Measurements from ENCODE around the gene SLC38A10. TPM values are rescaled to one million over a fixed set of nuclear protein-coding genes. Genes with fewer than 3 reads are reported as not detected.

SLC38A10 gene
- polyA plus RNA-seq, 1 experiment = 29.3 TPM

DNA sequence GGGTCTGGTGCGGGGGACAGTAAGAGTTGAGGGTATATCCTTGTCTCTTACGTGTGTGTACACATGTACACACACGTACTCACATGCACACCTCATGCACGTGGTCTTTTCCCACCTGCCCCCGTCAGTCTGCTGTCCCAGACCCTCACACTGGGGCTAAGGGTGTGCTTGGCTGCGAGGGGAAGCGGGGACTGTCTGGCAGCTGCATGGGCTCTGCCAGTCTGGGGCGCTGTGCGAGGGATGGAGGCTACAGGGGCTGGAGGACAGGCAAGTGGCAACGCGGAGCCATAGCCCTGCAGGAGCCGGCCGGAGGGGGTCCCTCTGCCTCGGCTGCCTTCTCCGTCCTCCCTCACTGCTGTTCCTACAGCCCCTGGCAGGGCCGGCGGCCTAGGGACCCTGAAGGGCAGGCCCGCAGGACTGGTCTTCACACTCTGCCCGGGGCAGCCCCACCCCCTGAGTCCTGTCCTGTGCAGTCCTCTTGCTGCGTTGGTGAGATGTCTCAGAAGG is 20.8 kb upstream of the SLC38A10 start:
- POLR2A ChIA-PET = no interaction called here

DNA sequence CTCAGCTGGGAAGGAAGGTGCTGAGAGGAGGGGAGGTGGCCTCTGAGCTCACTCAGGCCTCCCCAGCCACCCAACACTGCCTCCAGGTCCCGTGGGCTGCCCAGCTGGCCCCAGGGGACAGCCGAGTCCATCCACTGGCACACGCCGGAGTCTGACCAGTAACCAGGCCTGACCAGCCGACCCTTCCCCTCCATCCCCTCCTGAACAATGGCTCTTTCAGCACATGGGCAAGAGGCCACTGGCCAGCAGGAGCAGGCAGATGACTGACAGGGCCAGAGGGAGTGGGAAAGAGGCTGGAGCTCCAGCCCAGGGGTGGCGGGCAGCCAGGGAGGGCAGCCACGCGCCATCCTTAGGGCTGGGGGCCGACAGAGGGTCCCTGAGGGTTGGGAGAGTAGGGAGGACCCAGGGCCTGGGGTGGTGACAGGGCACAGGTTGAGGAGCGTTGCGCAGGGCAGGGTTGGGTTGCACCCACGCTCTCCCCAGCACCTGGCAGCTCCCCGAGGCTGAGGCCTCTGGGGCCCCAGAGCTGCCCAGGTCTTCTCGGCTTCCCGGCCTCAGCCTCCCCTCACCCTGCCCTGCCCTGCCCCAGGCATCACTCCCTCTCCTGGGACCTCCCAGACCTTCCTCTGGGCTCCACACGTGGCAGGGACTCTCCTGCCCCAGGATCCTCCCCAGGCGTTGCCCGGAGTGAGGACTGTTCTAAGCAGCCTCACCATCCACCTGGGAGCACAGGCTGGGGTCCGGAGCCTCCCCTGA is 20.2 kb upstream of the SLC38A10 start:
- no peak for DNase-seq (ENCODE audit: low read depth, low spot score)

More for the DNA sequence above, 20.8 kb upstream of the SLC38A10 start:
- TF ChIP-seq CTCF (IDR thresholded peaks at IDR 0.05; ENCODE audit: low read depth, low read length) = no peak
- no peaks in the 10 kb centered on the region; the same call in 1 of the 2 replicates for H3K9me3 ChIP-seq (ENCODE audit: control insufficient read depth, insufficient read depth, low read length)
- no peak overlapping the region for H3K27ac ChIP-seq (ENCODE audit: low read depth, low read length)
- CTCF ChIA-PET = no interaction called here
- H3K27me3 ChIP-seq (ENCODE audit: control insufficient read depth, insufficient read depth, low read length) = peaks cover 30% of the 10 kb centered on the region
- H3K4me3 ChIP-seq (ENCODE audit: low read depth, low read length) = no peak overlapping the region
- DNase-seq (ENCODE audit: low read depth, low spot score) = no peak

GRCh38 chr17:81314398-81315081 is 19.4 kb upstream of the SLC38A10 start:
- POLR2A ChIA-PET = no interaction called here
- CTCF ChIA-PET = no interaction called here
- H3K4me3 ChIP-seq (ENCODE audit: low read depth, low read length) = no peak overlapping the region
- no peaks in the 10 kb centered on the region; the same call in 1 of the 2 replicates for H3K9me3 ChIP-seq (ENCODE audit: control insufficient read depth, insufficient read depth, low read length)
- DNase-seq (ENCODE audit: low read depth, low spot score) = no peak
- TF ChIP-seq CTCF (IDR thresholded peaks at IDR 0.05; ENCODE audit: low read depth, low read length) = no peak
- H3K27ac ChIP-seq (ENCODE audit: low read depth, low read length) = no peak overlapping the region
- H3K27me3 ChIP-seq (ENCODE audit: control insufficient read depth, insufficient read depth, low read length) = peaks cover 28% of the 10 kb centered on the region

More for the DNA sequence above, 20.2 kb upstream of the SLC38A10 start:
- TF ChIP-seq CTCF (IDR thresholded peaks at IDR 0.05; ENCODE audit: low read depth, low read length) = no peak
- H3K4me3 ChIP-seq (ENCODE audit: low read depth, low read length) = no peak overlapping the region
- H3K27me3 ChIP-seq (ENCODE audit: control insufficient read depth, insufficient read depth, low read length) = peaks cover 28% of the 10 kb centered on the region
- H3K27ac ChIP-seq (ENCODE audit: low read depth, low read length) = no peak overlapping the region
- H3K9me3 ChIP-seq (ENCODE audit: control insufficient read depth, insufficient read depth, low read length) = no peaks in the 10 kb centered on the region; the same call in 1 of the 2 replicates
- ChIA-PET CTCF (no interaction called here), POLR2A (no interaction called here)

DNA sequence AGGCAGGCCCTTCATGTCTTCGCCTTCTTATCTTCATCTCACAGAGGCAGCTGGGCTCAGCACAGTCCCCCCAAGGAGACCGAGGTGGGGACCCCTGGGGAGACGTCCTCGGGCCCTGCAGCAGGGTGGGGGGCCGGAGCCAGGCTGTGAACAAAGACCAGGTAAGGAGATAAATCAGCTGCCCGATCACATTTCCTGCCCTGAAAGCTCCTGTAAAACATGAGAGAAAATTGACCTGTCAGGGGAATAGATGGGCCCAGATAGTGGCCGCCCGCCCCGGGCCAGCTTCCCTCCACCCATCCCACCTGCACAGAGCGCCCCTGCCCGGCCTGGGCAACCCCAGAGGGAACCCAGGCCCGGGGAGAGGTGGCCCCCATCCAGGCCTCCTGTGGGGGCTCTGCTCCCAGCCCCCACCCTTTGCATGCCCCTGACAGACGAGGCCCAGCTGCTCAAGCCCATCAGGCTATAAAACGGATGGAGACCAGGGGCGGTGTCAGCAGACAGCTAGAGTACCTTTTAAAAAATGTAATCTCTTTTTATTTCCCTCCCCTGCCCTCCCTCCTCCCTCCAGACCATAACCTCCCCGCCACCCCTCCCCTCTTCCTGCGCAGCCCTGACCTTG is 18.8 kb upstream of the SLC38A10 start:
- Histone ChIP-seq H3K27me3 (ENCODE audit: control insufficient read depth, insufficient read depth, low read length) (peaks cover 28% of the 10 kb centered on the region), H3K27ac (ENCODE audit: low read depth, low read length) (no peak overlapping the region), H3K9me3 (ENCODE audit: control insufficient read depth, insufficient read depth, low read length) (no peaks in the 10 kb centered on the region; the same call in 1 of the 2 replicates), H3K4me3 (ENCODE audit: low read depth, low read length) (no peak overlapping the region)
- ChIA-PET POLR2A (no interaction called here), CTCF (no interaction called here)
- no peak for DNase-seq (ENCODE audit: low read depth, low spot score)
- no peak for TF ChIP-seq CTCF (IDR thresholded peaks at IDR 0.05; ENCODE audit: low read depth, low read length)
